ENCODE data around the gene KLF11. TPM values are rescaled to one million over a fixed set of nuclear protein-coding genes. Genes with fewer than 3 reads are reported as not detected.

The KLF11 gene
- total RNA-seq: 5.6 and 6.6 TPM in 2 replicates

- peak within 1 kb of the TSS; percentile 68 for H3K4me3 ChIP-seq (ENCODE audit: low read depth, low read length)
- FAIRE-seq (no peak), DNase-seq (ENCODE audit: low read depth) (peak; percentile 63)
- H3K27me3 ChIP-seq (ENCODE audit: control insufficient read depth, insufficient read depth, low read length): no peaks in the 10 kb centered on the region
- no peak for TF ChIP-seq CTCF (IDR thresholded peaks at IDR 0.05; ENCODE audit: insufficient read depth, low read length, severe bottlenecking)
- peaks cover 9% of the 10 kb centered on the region for H3K36me3 ChIP-seq (ENCODE audit: control insufficient read depth, insufficient read depth, low read length)
These were observed at the start of gene KLF11 for GRCh38 chr2:10043256-10043905. KLF11 (plus strand) TSS chr2:10043550; CDS start chr2:10043717, 167 bp downstream.

GRCh38 chr2:9994462-9994861 is 48.9 kb upstream of the KLF11 start:
- no peak overlapping the region for H3K4me3 ChIP-seq (ENCODE audit: low read depth, low read length)
- FAIRE-seq: no peak
- no peak for TF ChIP-seq CTCF (IDR thresholded peaks at IDR 0.05; ENCODE audit: insufficient read depth, low read length, severe bottlenecking)
- peaks cover 43% of the 10 kb centered on the region for H3K36me3 ChIP-seq (ENCODE audit: control insufficient read depth, insufficient read depth, low read length)
- DNase-seq (ENCODE audit: low read depth): no peak
- H3K27me3 ChIP-seq (ENCODE audit: control insufficient read depth, insufficient read depth, low read length): no peaks in the 10 kb centered on the region

GRCh38 chr2:9995059-9995458 is 48.3 kb upstream of the KLF11 start:
- DNase-seq (ENCODE audit: low read depth) (no peak), FAIRE-seq (no peak)
- H3K36me3 ChIP-seq (ENCODE audit: control insufficient read depth, insufficient read depth, low read length): peaks cover 44% of the 10 kb centered on the region
- no peak overlapping the region for H3K4me3 ChIP-seq (ENCODE audit: low read depth, low read length)
- H3K27me3 ChIP-seq (ENCODE audit: control insufficient read depth, insufficient read depth, low read length): no peaks in the 10 kb centered on the region
- no peak for TF ChIP-seq CTCF (IDR thresholded peaks at IDR 0.05; ENCODE audit: insufficient read depth, low read length, severe bottlenecking)

GRCh38 chr2:9996321-9996720 is 47.0 kb upstream of the KLF11 start:
- no peak for TF ChIP-seq CTCF (IDR thresholded peaks at IDR 0.05; ENCODE audit: insufficient read depth, low read length, severe bottlenecking)
- no peak overlapping the region for H3K4me3 ChIP-seq (ENCODE audit: low read depth, low read length)
- no peak for FAIRE-seq
- peaks cover 44% of the 10 kb centered on the region for H3K36me3 ChIP-seq (ENCODE audit: control insufficient read depth, insufficient read depth, low read length)
- no peaks in the 10 kb centered on the region for H3K27me3 ChIP-seq (ENCODE audit: control insufficient read depth, insufficient read depth, low read length)
- no peak for DNase-seq (ENCODE audit: low read depth)

GRCh38 chr2:9997936-9998335 is 45.4 kb upstream of the KLF11 start:
- H3K36me3 ChIP-seq (ENCODE audit: control insufficient read depth, insufficient read depth, low read length): peaks cover 46% of the 10 kb centered on the region
- FAIRE-seq: no peak
- no peaks in the 10 kb centered on the region for H3K27me3 ChIP-seq (ENCODE audit: control insufficient read depth, insufficient read depth, low read length)
- TF ChIP-seq CTCF (IDR thresholded peaks at IDR 0.05; ENCODE audit: insufficient read depth, low read length, severe bottlenecking): no peak
- no peak overlapping the region for H3K4me3 ChIP-seq (ENCODE audit: low read depth, low read length)
- DNase-seq (ENCODE audit: low read depth): no peak
